GM23338 (cell line): ENCODE measurements around the gene DLGAP4. TPM values are rescaled to one million over a fixed set of nuclear protein-coding genes. Genes with fewer than 3 reads are reported as not detected.
A peak's percentile ranks its signal among the peaks of the same experiment; 100 is the strongest.

Experiments used
- ATAC-seq: fragments of 200-7000 bp; cut with Tn5 transposase; 3 replicates; pipeline ENCODE4 v1.9.1; 2020
- DNase-seq: peaks from one replicate; pipeline ENCODE4 v3.0.0-alpha.2; 2015; ENCODE audit warnings: low spot score
- H2AFZ ChIP-seq: fragments of 200-600 bp; sonication (generic); 2 replicates; pipeline ENCODE4 v1.8.0; 2016; ENCODE audit warnings: antibody characterized with exemption, mild to moderate bottlenecking, moderate library complexity
- H3F3A ChIP-seq: fragments of 200-600 bp; sonication (generic); replicated peaks from 2 replicates; pipeline ENCODE4 v1.8.0; 2017; ENCODE audit warnings: antibody characterized with exemption, mixed run types, low read depth
- H3K27ac ChIP-seq: fragments of 200-600 bp; sonication (generic); 2 replicates; pipeline ENCODE4 v1.6.1; 2016; ENCODE audit warnings: low read depth
- H3K27me3 ChIP-seq: fragments of 200-600 bp; sonication (generic); 2 replicates; pipeline ENCODE4 v1.8.0; 2016; ENCODE audit warnings: mild to moderate bottlenecking, mixed run types, moderate library complexity; ENCODE audit not compliant: insufficient read depth
- H3K36me3 ChIP-seq: fragments of 200-600 bp; sonication (generic); 2 replicates; pipeline ENCODE4 v1.8.0; 2016; ENCODE audit warnings: mild to moderate bottlenecking; ENCODE audit not compliant: insufficient read depth
- H3K4me1 ChIP-seq: fragments of 200-600 bp; sonication (generic); 2 replicates; pipeline ENCODE4 v1.8.0; 2016; ENCODE audit warnings: mild to moderate bottlenecking, moderate library complexity; ENCODE audit not compliant: insufficient read depth
- H3K4me2 ChIP-seq: fragments of 200-600 bp; sonication (generic); 2 replicates; pipeline ENCODE4 v1.7.1; 2017; ENCODE audit warnings: mixed run types
- H3K4me3 ChIP-seq: fragments of 200-600 bp; sonication (generic); 2 replicates; pipeline ENCODE4 v1.6.1; 2016; ENCODE audit warnings: mixed run types
- H3K79me2 ChIP-seq: fragments of 200-600 bp; sonication (generic); replicated peaks from 2 replicates; pipeline ENCODE4 v1.8.0; 2017; ENCODE audit warnings: mild to moderate bottlenecking; ENCODE audit not compliant: insufficient read depth
- H3K9me2 ChIP-seq: fragments of 200-600 bp; sonication (generic); 2 replicates; pipeline ENCODE4 v1.8.0; 2017; ENCODE audit not compliant: insufficient read depth
- H4K20me1 ChIP-seq: fragments of 200-600 bp; sonication (generic); replicated peaks from 2 replicates; pipeline ENCODE4 v1.8.0; 2017; ENCODE audit warnings: mild to moderate bottlenecking; ENCODE audit not compliant: insufficient read depth
- H3K27ac Mint-ChIP-seq: 2 replicates; pipeline ENCODE4 v1.8.0; 2020; ENCODE audit warnings: inconsistent platforms, mild to moderate bottlenecking, moderate library complexity, mixed read lengths
- H3K27me3 Mint-ChIP-seq: 3 replicates; pipeline ENCODE4 v1.8.0; 2022; ENCODE audit warnings: low read depth, mild to moderate bottlenecking, moderate library complexity, mixed read lengths, inconsistent platforms; ENCODE audit not compliant: insufficient read depth, poor library complexity
- H3K36me3 Mint-ChIP-seq: 3 replicates; pipeline ENCODE4 v1.8.0; 2021; ENCODE audit warnings: low read depth, mild to moderate bottlenecking, inconsistent platforms, moderate library complexity, mixed read lengths
- H3K4me1 Mint-ChIP-seq: 3 replicates; pipeline ENCODE4 v1.8.0; 2020; ENCODE audit warnings: mild to moderate bottlenecking, inconsistent platforms, mixed read lengths
- H3K4me3 Mint-ChIP-seq: 3 replicates; pipeline ENCODE4 v1.8.0; 2021; ENCODE audit warnings: moderate library complexity, mild to moderate bottlenecking, inconsistent platforms, mixed read lengths
- H3K9me3 Mint-ChIP-seq: 3 replicates; pipeline ENCODE4 v1.8.0; 2020; ENCODE audit warnings: moderate library complexity, mild to moderate bottlenecking, inconsistent platforms, mixed read lengths
- CREB1 ChIP-seq: fragments of 250-450 bp; sonication (Bioruptor Pico); IDR thresholded peaks from 2 replicates; pipeline ENCODE4 v1.5.0; 2020; ENCODE audit warnings: low read depth, mild to moderate bottlenecking, moderate library complexity
- CTCF ChIP-seq, 2 experiments: fragments of 200-600 bp in 1 of 2; sonication (generic) in 1 of 2; conservative IDR thresholded peaks; 2 replicates each; pipeline versions ENCODE4 v1.5.1 to v1.6.1; 2016 to 2017; ENCODE audit warnings: antibody characterized with exemption in 2 of 2, low read depth in 2 of 2, mild to moderate bottlenecking in 2 of 2, moderate library complexity in 1 of 2
- ETS1 ChIP-seq: IDR thresholded peaks from 2 replicates; pipeline ENCODE4 v1.6.1; 2016; ENCODE audit warnings: antibody characterized with exemption
- EZH2 ChIP-seq: fragments of 200-600 bp; sonication (generic); IDR thresholded peaks from one replicate; pipeline ENCODE4 v1.8.0; 2017; ENCODE audit warnings: antibody characterized with exemption, mild to moderate bottlenecking, low read depth; ENCODE audit not compliant: unreplicated experiment
- EZH2phosphoT487 ChIP-seq: fragments of 200-600 bp; sonication (generic); IDR thresholded peaks from one replicate; pipeline ENCODE4 v1.8.1; 2018; ENCODE audit warnings: antibody characterized with exemption; ENCODE audit not compliant: unreplicated experiment
- JUNB ChIP-seq: IDR thresholded peaks from one replicate; pipeline ENCODE4 v1.6.1; 2016; ENCODE audit warnings: antibody characterized with exemption; ENCODE audit not compliant: unreplicated experiment
- NANOG ChIP-seq: IDR thresholded peaks from 2 replicates; pipeline ENCODE4 v1.6.1; 2016; ENCODE audit warnings: antibody characterized with exemption, borderline replicate concordance
- POLR2AphosphoS5 ChIP-seq: IDR thresholded peaks from 2 replicates; pipeline ENCODE4 v1.6.1; 2016; ENCODE audit warnings: antibody characterized with exemption, low read depth
- REST ChIP-seq: IDR thresholded peaks from one replicate; pipeline ENCODE4 v1.6.1; 2018; ENCODE audit warnings: antibody characterized with exemption; ENCODE audit not compliant: unreplicated experiment
- STAT1 ChIP-seq: IDR thresholded peaks from one replicate; pipeline ENCODE4 v1.6.1; 2016; ENCODE audit warnings: antibody characterized with exemption; ENCODE audit not compliant: unreplicated experiment
- ZNF114 ChIP-seq: fragments of 250-450 bp; sonication (Bioruptor Pico); IDR thresholded peaks from 2 replicates; pipeline ENCODE4 v1.5.0; 2020; ENCODE audit warnings: mild to moderate bottlenecking, moderate library complexity
- ZNF331 ChIP-seq: fragments of 250-450 bp; sonication (Bioruptor Pico); IDR thresholded peaks from 2 replicates; pipeline ENCODE4 v1.5.0; 2020; ENCODE audit warnings: low read depth, mild to moderate bottlenecking, moderate library complexity
- ZNF462 ChIP-seq: fragments of 250-450 bp; sonication (Bioruptor Pico); IDR thresholded peaks from 2 replicates; pipeline ENCODE4 v1.5.0; 2020; ENCODE audit warnings: mild to moderate bottlenecking, moderate library complexity
- polyA plus RNA-seq: library from polyadenylated mRNA; unstranded; fragments of >200 nt; fragmentation: Nextera tagmentation; extraction: Ambion mirVana; gene quantifications from 2 replicates; pipeline ENCODE4 v1.2.1, GENCODE V29; 2016
- total RNA-seq: library from RNA; depleted of rRNA; stranded (reverse); fragments of >200 nt; shearing (Covaris generic); gene quantifications from 2 replicates; pipeline ENCODE4 v1.2.3, GENCODE V29; 2014

The DLGAP4 gene
- total and polyA plus RNA-seq, 2 experiments from 2014 or later, result 46.1 to 52.2 TPM

GRCh38 chr20:36271639-36272546, 34.2 kb upstream of the DLGAP4 start:
- H3K27ac Mint-ChIP-seq, result no peak overlapping the region

More at GRCh38 chr20:36271639-36272546, 34.2 kb upstream of the DLGAP4 start:
- Histone ChIP-seq H3K27ac (no peak overlapping the region), H3K9me2 (no peaks in the 10 kb centered on the region), H2AFZ (peak overlapping the region; percentile 78), H3F3A (no peaks in the 10 kb centered on the region), H3K27me3 (no peaks in the 10 kb centered on the region), H3K4me2 (no peak overlapping the region), H3K36me3 (no peaks in the 10 kb centered on the region), H4K20me1 (no peaks in the 10 kb centered on the region), H3K79me2 (no peaks in the 10 kb centered on the region), H3K4me3 (no peak overlapping the region), H3K4me1 (no peaks in the 10 kb centered on the region; the same call in 1 of the 2 replicates)
- TF ChIP-seq CREB1 (CRISPR knock-in tag) (no peak), REST (no peak), ZNF114 (CRISPR knock-in tag) (no peak), CTCF (conservative IDR thresholded peaks at IDR 0.05; ENCODE audit: low read depth in 2 of 2) (no peak), STAT1 (no peak), JUNB (no peak), POLR2AphosphoS5 (no peak), EZH2phosphoT487 (no peak), ZNF462 (no peak), ZNF331 (no peak), EZH2 (no peak), NANOG (no peak), ETS1 (no peak)
- H3K9me3 Mint-ChIP-seq, result no peaks in the 10 kb centered on the region
- ATAC-seq (no peak), DNase-seq (no peak)
- peaks cover 11% of the 10 kb centered on the region for H3K27me3 Mint-ChIP-seq
- peaks cover 48% of the 10 kb centered on the region for H3K4me1 Mint-ChIP-seq
- H3K4me3 Mint-ChIP-seq, result peak overlapping the region; percentile 17; the same call in 2 of the 3 replicates
- no peaks in the 10 kb centered on the region for H3K36me3 Mint-ChIP-seq
